GM19193 (cell line): ENCODE measurements around the gene NF1.

Experiments used
- POLR2A ChIP-seq: IDR thresholded peaks from 4 replicates; pipeline ENCODE4 v1.6.1; 2011; ENCODE audit not compliant: insufficient read depth, insufficient read length; ENCODE audit errors: extremely low read depth

The NF1 gene

GRCh38 chr17:31147507-31148202 lies 52.9 kb downstream of the NF1 start:
- no peak for TF ChIP-seq POLR2A

- TF ChIP-seq POLR2A: no peak
Observed at GRCh38 chr17:31148205-31148604, 53.4 kb downstream of the NF1 start.

- TF ChIP-seq POLR2A: no peak
Observed at GRCh38 chr17:31152271-31152670, 57.5 kb downstream of the NF1 start.

- no peak for TF ChIP-seq POLR2A
Observed at GRCh38 chr17:31155208-31155810, 60.5 kb downstream of the NF1 start.

- no peak for TF ChIP-seq POLR2A
Observed at GRCh38 chr17:31156326-31156725, 61.5 kb downstream of the NF1 start.

GRCh38 chr17:31158746-31159377 lies 64.1 kb downstream of the NF1 start:
- no peak for TF ChIP-seq POLR2A

GRCh38 chr17:31163091-31163781 lies 68.5 kb downstream of the NF1 start:
- no peak for TF ChIP-seq POLR2A

GRCh38 chr17:31167111-31167510 lies 72.3 kb downstream of the NF1 start:
- no peak for TF ChIP-seq POLR2A

GRCh38 chr17:31171701-31172100 lies 76.9 kb downstream of the NF1 start:
- no peak for TF ChIP-seq POLR2A

GRCh38 chr17:31172388-31172787 lies 77.6 kb downstream of the NF1 start:
- TF ChIP-seq POLR2A: no peak

GRCh38 chr17:31174215-31174614 lies 79.4 kb downstream of the NF1 start:
- no peak for TF ChIP-seq POLR2A

- TF ChIP-seq POLR2A: no peak
Observed at GRCh38 chr17:31175237-31175636, 80.5 kb downstream of the NF1 start.

- TF ChIP-seq POLR2A: no peak
Observed at GRCh38 chr17:31195305-31195704, 100.5 kb downstream of the NF1 start.

GRCh38 chr17:31198026-31198425 lies 103.2 kb downstream of the NF1 start:
- TF ChIP-seq POLR2A: no peak

GRCh38 chr17:31200287-31200686 lies 105.5 kb downstream of the NF1 start:
- TF ChIP-seq POLR2A: no peak
